Measurements from ENCODE around the gene LAMA5. TPM values are rescaled to one million over a fixed set of nuclear protein-coding genes. Genes with fewer than 3 reads are reported as not detected.

Gene LAMA5
- total RNA-seq, 4 donors from 2014 or later: 45.5 to 115 (median 62.5) TPM

DNA sequence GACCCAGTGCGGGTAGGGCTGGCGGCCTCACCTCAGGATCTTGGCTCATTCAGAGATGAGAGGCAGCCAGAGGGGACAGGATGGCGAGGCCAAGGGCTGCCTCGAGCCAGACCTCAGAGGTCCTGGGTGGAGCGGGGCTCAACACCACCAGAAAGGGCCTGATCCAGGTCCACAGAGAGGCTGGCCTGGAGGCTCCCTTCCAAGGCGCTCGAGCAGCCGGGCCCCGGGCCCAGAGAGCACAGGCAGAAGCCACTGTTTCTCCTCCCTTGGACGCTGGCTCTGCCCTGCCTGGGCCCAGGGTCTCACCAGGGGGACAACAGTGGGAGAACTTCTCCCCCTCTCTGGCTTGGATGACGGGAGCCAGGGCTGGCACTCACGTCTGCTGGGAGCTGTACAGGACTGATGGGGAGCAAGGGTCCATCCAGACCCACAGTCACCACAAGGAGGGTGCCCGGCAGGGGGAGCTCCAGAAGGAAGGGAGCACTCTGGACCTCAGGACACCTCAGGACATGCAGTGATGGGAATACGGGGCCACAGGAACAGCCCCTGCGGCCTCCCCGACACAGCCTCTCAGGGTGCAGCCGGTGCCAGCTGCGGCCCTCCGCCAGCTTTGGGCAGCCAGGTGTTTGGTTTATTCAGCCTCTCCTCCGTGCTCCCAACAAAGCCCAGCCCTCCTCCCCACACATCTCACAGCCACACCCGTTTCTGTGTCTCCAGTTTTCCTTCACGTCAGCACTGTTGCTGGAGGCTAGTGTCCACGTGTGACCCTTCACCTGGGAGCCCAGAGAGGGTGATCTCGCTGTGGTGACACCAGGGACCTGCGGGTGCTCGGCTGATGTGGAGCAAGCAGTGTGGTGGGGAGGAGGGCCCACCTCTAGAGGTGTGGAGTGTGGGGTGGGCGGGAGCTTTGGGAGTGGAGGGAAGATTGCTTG is 28.5 kb upstream of the LAMA5 start:
- DNase-seq (ENCODE audit: low spot score): no peak
- ATAC-seq (ENCODE audit: low FRiP score): no peak
- TF ChIP-seq, protein P1, sequence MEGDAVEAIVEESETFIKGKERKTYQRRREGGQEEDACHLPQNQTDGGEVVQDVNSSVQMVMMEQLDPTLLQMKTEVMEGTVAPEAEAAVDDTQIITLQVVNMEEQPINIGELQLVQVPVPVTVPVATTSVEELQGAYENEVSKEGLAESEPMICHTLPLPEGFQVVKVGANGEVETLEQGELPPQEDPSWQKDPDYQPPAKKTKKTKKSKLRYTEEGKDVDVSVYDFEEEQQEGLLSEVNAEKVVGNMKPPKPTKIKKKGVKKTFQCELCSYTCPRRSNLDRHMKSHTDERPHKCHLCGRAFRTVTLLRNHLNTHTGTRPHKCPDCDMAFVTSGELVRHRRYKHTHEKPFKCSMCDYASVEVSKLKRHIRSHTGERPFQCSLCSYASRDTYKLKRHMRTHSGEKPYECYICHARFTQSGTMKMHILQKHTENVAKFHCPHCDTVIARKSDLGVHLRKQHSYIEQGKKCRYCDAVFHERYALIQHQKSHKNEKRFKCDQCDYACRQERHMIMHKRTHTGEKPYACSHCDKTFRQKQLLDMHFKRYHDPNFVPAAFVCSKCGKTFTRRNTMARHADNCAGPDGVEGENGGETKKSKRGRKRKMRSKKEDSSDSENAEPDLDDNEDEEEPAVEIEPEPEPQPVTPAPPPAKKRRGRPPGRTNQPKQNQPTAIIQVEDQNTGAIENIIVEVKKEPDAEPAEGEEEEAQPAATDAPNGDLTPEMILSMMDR (IDR thresholded peaks at IDR 0.05): no peak

DNA sequence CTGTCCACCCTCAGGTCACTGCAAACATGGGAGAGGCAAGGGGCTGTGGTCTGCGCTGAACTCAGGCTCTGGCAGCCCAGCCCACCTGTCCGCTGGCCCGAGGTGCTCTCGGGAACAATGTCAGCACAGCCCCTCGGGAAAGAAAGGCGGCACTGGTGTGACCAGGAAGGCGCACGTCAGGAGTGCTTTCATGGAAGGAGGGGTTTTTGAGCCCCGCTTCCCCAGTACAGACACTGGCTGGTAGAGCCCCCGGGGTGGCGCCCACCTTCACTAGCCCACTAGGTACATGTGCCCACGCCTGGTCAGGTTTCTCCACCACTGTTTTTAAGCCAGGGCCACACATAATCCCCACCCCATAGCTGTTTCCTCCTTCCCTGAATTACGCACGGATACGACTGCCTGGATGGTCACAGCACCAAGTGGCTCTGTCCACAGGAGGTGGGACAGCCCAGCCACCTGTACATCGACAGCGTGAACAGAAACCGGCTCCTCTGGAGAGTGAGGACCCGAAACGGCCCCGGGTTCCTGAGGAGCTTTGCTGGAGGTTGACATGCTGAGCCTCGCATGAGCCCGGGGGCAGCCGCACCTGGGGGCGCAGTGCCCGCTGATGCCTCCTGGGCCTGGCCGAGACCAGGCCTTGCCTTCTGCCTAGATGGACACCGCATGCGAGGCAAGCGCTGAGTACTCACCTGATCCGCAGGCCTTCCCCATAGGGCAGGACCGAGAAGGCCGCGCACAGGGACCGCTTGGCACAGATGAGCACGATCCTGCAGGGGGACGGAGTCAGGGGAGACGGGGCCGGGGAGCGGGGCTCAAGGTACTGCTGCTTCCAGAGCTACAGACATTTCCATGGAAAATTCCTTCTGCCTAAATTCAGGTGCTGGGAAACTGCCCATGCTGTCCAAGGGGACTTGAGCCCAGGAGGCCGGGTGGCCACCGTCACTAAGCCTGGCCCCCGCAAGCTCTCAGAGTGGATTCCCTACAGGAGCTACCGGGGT is 27.4 kb upstream of the LAMA5 start:
- TF ChIP-seq, protein P1 (IDR thresholded peaks at IDR 0.05): no peak
- ATAC-seq (ENCODE audit: low FRiP score): no peak
- DNase-seq (ENCODE audit: low spot score): no peak

DNA sequence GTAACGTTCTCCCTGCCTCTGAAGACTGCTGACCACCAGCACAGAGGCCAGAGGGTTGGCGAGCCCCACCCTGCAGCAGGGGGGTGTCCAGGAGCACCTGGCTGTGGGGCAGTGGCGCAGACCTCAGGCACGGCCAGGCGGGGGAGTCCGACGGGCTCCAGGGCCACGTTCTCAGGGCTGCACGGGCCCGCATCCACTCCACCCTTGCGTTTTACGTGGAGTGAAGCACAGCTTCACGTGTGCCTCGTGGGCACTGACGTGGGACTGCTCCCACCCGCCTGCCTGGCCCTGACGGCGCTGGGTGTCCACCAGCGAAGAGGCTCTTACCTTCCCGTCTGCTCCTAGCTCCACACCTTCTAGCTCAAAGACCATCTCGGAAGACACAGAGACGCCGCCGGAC is 26.7 kb upstream of the LAMA5 start:
- TF ChIP-seq, protein P1 (IDR thresholded peaks at IDR 0.05): no peak
- DNase-seq (ENCODE audit: low spot score): no peak
- ATAC-seq (ENCODE audit: low FRiP score): no peak

DNA sequence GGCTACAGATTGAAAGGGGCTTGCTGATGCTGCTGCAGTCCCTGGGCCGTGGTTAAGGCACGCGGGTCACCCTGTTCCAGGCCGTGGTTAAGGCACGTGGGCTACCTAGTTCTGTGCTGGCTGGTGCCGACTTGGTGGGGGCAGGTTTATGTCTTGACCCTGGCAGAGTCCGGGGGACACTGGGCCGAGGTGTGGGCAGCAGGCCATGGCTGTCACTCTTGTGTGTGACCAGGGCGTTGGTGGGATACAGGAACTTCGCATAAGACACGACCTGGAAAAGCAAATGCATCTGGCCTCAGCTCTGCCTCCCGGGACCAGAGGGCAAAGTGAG is 26.2 kb upstream of the LAMA5 start:
- DNase-seq (ENCODE audit: low spot score): no peak
- TF ChIP-seq, protein P1 (IDR thresholded peaks at IDR 0.05): no peak
- no peak for ATAC-seq (ENCODE audit: low FRiP score)

DNA sequence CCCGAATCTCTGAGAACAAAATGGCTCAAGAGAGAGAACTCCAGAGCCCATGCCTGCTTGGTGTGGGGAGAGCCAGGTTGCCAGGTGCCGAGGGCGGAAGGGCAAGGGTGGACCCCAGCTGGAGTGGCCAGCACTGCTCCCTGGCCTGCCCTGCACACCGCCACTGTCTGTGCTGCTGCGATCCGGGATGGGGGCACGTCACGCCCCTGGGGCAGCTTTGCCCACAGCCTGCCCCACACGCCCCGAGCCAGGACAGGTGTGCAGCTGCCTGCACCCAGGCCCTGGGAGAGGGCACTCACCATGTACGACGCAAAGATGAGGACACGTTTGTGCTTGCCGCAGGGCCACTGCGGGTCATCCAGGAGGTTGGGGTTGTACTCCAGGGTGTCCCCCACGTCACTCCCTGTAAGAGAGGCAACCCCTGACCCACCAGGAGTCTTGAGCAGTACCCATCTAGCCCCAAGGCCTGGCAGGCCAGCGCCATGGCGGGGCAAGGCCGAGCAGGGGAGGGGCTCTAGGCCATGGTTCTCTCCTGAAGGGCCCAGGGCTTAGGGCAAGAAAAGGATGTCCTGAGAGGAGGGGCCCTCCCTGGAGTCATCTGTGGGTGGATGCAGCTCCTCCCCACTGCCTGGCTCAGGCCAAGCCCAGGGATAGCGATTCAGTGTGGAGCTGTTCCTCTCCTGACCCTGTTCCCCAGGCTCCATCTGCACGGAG is 25.7 kb upstream of the LAMA5 start:
- ATAC-seq (ENCODE audit: low FRiP score) (no peak), DNase-seq (ENCODE audit: low spot score) (no peak)
- TF ChIP-seq, protein P1 (IDR thresholded peaks at IDR 0.05): no peak

DNA sequence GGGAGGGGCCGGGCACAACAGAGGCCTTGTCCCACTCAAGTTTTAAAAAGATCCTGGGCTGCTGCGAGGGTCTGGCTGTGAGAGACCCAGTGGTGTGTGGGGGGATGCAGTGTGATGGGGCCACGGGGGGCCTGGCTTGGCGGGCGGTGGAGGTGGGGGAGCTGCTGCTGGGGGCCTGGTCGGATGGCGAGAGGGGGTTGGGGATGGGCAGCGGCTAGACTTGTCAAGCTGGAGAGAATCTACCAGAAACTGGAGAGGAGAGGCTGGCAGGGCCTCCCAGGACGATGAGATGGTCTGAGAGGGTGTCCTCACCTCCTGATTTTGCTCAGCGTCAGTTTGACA is 24.9 kb upstream of the LAMA5 start:
- ATAC-seq (ENCODE audit: low FRiP score): no peak
- TF ChIP-seq, protein P1 (IDR thresholded peaks at IDR 0.05): no peak
- DNase-seq (ENCODE audit: low spot score): no peak

Measured in omental fat pad (tissue), 4 donors.